ENCODE results near the gene AIF1. TPM values are rescaled to one million over a fixed set of nuclear protein-coding genes. Genes with fewer than 3 reads are reported as not detected.

The AIF1 gene
- total RNA-seq, 2 donors from 2014 or later, result 8.3 to 27.3 TPM

GRCh38 chr6:31639043-31639442 is 24.0 kb downstream of the AIF1 start:
- DNase-seq (ENCODE audit: low spot score), result no peak
- TF ChIP-seq CTCF (IDR thresholded peaks at IDR 0.05), result no peak
- H3K27ac ChIP-seq, result no peak overlapping the region
- no peaks in the 10 kb centered on the region for H3K27me3 ChIP-seq
- H3K4me1 ChIP-seq, result no peaks in the 10 kb centered on the region
- H3K4me3 ChIP-seq, result no peak overlapping the region
- peaks cover 100% of the 10 kb centered on the region for H3K36me3 ChIP-seq
- H3K9me3 ChIP-seq, result no peaks in the 10 kb centered on the region

DNA sequence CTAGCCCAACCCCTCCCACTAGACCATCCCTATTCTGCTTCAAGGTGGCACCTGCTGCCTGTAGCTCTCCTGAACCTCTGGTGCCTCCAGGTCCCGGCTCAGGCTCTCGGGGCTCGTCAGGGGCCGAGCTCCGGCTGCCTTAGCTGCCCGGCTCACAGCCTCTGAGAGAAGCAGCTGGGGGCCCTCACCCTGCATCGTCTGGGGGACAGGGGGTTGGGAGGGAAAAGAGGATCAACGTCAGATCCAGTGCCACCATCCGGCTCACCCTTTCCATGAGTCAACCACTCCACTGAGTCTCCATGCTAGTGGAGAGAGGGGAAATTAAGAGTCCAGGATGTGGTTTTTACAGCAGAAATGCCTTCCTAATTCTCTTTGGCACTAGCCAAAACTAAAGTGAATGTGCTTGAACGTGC is 24.4 kb downstream of the AIF1 start:
- H3K36me3 ChIP-seq, result peaks cover 100% of the 10 kb centered on the region
- H3K27ac ChIP-seq, result no peak overlapping the region
- H3K27me3 ChIP-seq, result no peaks in the 10 kb centered on the region
- H3K4me3 ChIP-seq, result no peak overlapping the region
- H3K4me1 ChIP-seq, result no peaks in the 10 kb centered on the region
- TF ChIP-seq CTCF (IDR thresholded peaks at IDR 0.05), result no peak
- H3K9me3 ChIP-seq, result no peaks in the 10 kb centered on the region
- no peak for DNase-seq (ENCODE audit: low spot score)

DNA sequence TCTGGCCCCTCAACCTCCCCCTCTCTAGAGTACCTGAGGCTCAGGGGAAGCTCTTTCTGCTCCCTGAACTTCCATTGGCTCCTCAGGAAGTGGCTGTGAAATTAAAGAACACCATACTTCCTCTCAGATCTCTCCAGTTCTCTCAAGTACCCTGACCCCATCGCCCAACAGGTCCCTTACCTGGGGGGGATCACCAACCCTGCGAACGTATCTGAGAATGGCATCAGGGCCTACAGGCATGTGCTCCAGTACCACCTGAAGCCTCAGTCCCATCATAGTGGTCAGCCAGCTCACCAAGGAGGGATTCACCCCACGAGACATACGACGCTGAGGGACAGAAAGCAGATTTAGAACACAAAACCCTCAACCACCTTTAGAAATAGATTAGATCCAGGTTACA is 25.6 kb downstream of the AIF1 start:
- Histone ChIP-seq H3K4me1 (no peaks in the 10 kb centered on the region), H3K27me3 (no peaks in the 10 kb centered on the region), H3K4me3 (no peak overlapping the region), H3K36me3 (peaks cover 100% of the 10 kb centered on the region), H3K9me3 (no peaks in the 10 kb centered on the region), H3K27ac (no peak overlapping the region)
- no peak for TF ChIP-seq CTCF (IDR thresholded peaks at IDR 0.05)
- DNase-seq (ENCODE audit: low spot score), result no peak

- DNase-seq (ENCODE audit: low spot score), result no peak
- Histone ChIP-seq H3K9me3 (no peaks in the 10 kb centered on the region), H3K4me3 (no peak overlapping the region), H3K27ac (no peak overlapping the region), H3K36me3 (peaks cover 100% of the 10 kb centered on the region), H3K27me3 (no peaks in the 10 kb centered on the region), H3K4me1 (no peaks in the 10 kb centered on the region)
- no peak for TF ChIP-seq CTCF (IDR thresholded peaks at IDR 0.05)
Observed at GRCh38 chr6:31641370-31641769, 26.3 kb downstream of the AIF1 start.

GRCh38 chr6:31642798-31643570 is 27.9 kb downstream of the AIF1 start:
- no peak for DNase-seq (ENCODE audit: low spot score)
- Histone ChIP-seq H3K27me3 (no peaks in the 10 kb centered on the region), H3K36me3 (peaks cover 100% of the 10 kb centered on the region), H3K27ac (no peak overlapping the region), H3K9me3 (no peaks in the 10 kb centered on the region), H3K4me3 (no peak overlapping the region), H3K4me1 (no peaks in the 10 kb centered on the region)
- no peak for TF ChIP-seq CTCF (IDR thresholded peaks at IDR 0.05)

Measured in right atrium auricular region (tissue), 2 donors.